ENCODE results near the gene PFKFB4. TPM values are rescaled to one million over a fixed set of nuclear protein-coding genes. Genes with fewer than 3 reads are reported as not detected.
"Not testable (repeated sequence)": the region's sequence is repeated elsewhere in the genome, so short reads cannot be mapped to it uniquely, and the experiment has no call there.

The PFKFB4 gene
- polyA plus RNA-seq, 10 donors: 3.1 to 5.6 (median 4.5) TPM

GRCh38 chr3:48561045-48561736, 4.6 kb upstream of the PFKFB4 start:
- peak in 2 of 3 donors; percentile 43 to 65 for DNase-seq

- DNase-seq: peak in 2 of 3 donors; percentile 40 to 61
These were observed 4.0 kb upstream of the PFKFB4 start for GRCh38 chr3:48560648-48561018.

- DNase-seq: peak in 1 of 3 donors; percentile 43
These were observed 2.0 kb upstream of the PFKFB4 start for GRCh38 chr3:48558493-48559134.

GRCh38 chr3:48555949-48556795, 431 bp downstream of the PFKFB4 start:
- no peak for DNase-seq

GRCh38 chr3:48555231-48555948, 1.2 kb downstream of the PFKFB4 start:
- no peak for DNase-seq

GRCh38 chr3:48553886-48554845, 2.4 kb downstream of the PFKFB4 start:
- DNase-seq: no peak

- DNase-seq: no peak
These were observed 3.2 kb downstream of the PFKFB4 start for GRCh38 chr3:48553361-48553760.

GRCh38 chr3:48552111-48552951, 4.3 kb downstream of the PFKFB4 start:
- DNase-seq: no peak

- DNase-seq: not testable (repeated sequence)
These were observed 5.0 kb downstream of the PFKFB4 start for GRCh38 chr3:48551651-48552050.

GRCh38 chr3:48548729-48549705, 7.6 kb downstream of the PFKFB4 start:
- DNase-seq: peak; percentile 51 to 83 (median 71)

GRCh38 chr3:48548126-48548525, 8.5 kb downstream of the PFKFB4 start:
- DNase-seq: peak in 1 of 3 donors; percentile 40

GRCh38 chr3:48546203-48546829, 10.3 kb downstream of the PFKFB4 start:
- no peak for DNase-seq

GRCh38 chr3:48544141-48544540, 12.5 kb downstream of the PFKFB4 start:
- DNase-seq: no peak

- peak in 1 of 3 donors; percentile 54 for DNase-seq
These were observed 13.2 kb downstream of the PFKFB4 start for GRCh38 chr3:48543271-48543866.

- no peak for DNase-seq
These were observed 18.2 kb downstream of the PFKFB4 start for GRCh38 chr3:48538451-48538850.

- DNase-seq: no peak
These were observed 19.8 kb downstream of the PFKFB4 start for GRCh38 chr3:48536785-48537184.

- no peak for DNase-seq
These were observed 20.5 kb downstream of the PFKFB4 start for GRCh38 chr3:48536116-48536515.

GRCh38 chr3:48535578-48535977, 21.0 kb downstream of the PFKFB4 start:
- no peak for DNase-seq

Data from muscle of back (tissue), 11 donors.